DOHH2 (cell line): ENCODE measurements around the gene CACNA1A.

ENCODE experiments used
- H3F3A ChIP-seq: fragments of 200-600 bp; sonication (generic), shearing (Covaris generic); 2 replicates; pipeline ENCODE4 v1.6.0; 2016; ENCODE audit warnings: antibody characterized with exemption, mild to moderate bottlenecking; ENCODE audit not compliant: control insufficient read depth, insufficient read depth
- H3K27ac ChIP-seq: fragments of 200-600 bp; sonication (generic); 2 replicates; pipeline ENCODE4 v1.5.1; 2014; ENCODE audit warnings: low read depth, mild to moderate bottlenecking, low read length, moderate library complexity
- H3K27me3 ChIP-seq: fragments of 200-600 bp; sonication (generic); 2 replicates; pipeline ENCODE4 v1.6.1; 2014; ENCODE audit warnings: mild to moderate bottlenecking, low read length, mixed read lengths; ENCODE audit not compliant: control insufficient read depth
- H3K36me3 ChIP-seq: fragments of 200-600 bp; sonication (generic); 2 replicates; pipeline ENCODE4 v1.6.1; 2014; ENCODE audit warnings: mild to moderate bottlenecking, low read length, moderate library complexity, mixed read lengths; ENCODE audit not compliant: control insufficient read depth
- H3K4me1 ChIP-seq: fragments of 200-600 bp; sonication (generic); 2 replicates; pipeline ENCODE4 v1.6.1; 2014; ENCODE audit warnings: mild to moderate bottlenecking, low read length, mixed read lengths; ENCODE audit not compliant: control insufficient read depth
- H3K4me2 ChIP-seq: fragments of 200-600 bp; sonication (generic); 2 replicates; pipeline ENCODE4 v1.6.0; 2014; ENCODE audit warnings: mild to moderate bottlenecking, low read length, moderate library complexity
- H3K4me3 ChIP-seq: fragments of 200-600 bp; sonication (generic); 2 replicates; pipeline ENCODE4 v1.5.1; 2014; ENCODE audit warnings: mild to moderate bottlenecking, low read length, mixed read lengths
- H3K79me2 ChIP-seq: fragments of 200-600 bp; sonication (generic); 2 replicates; pipeline ENCODE4 v1.6.1; 2014; ENCODE audit warnings: mild to moderate bottlenecking, low read length, mixed read lengths; ENCODE audit not compliant: control insufficient read depth
- H3K9me2 ChIP-seq: fragments of 200-600 bp; sonication (generic); replicated peaks from 2 replicates; pipeline ENCODE4 v1.6.1; 2014; ENCODE audit warnings: mild to moderate bottlenecking, low read length, mixed read lengths; ENCODE audit not compliant: control insufficient read depth
- H3K9me3 ChIP-seq: fragments of 200-600 bp; sonication (generic); 2 replicates; pipeline ENCODE4 v1.6.1; 2014; ENCODE audit warnings: antibody characterized with exemption, low read length, mixed read lengths; ENCODE audit not compliant: control insufficient read depth, insufficient read depth
- H4K20me1 ChIP-seq: fragments of 200-600 bp; sonication (generic); 2 replicates; pipeline ENCODE4 v1.6.0; 2014; ENCODE audit warnings: low read depth, mild to moderate bottlenecking, antibody characterized with exemption, low read length, moderate library complexity; ENCODE audit not compliant: control insufficient read depth, insufficient read depth
- EZH2phosphoT487 ChIP-seq: fragments of 200-600 bp; sonication (generic); IDR thresholded peaks from 2 replicates; pipeline ENCODE4 v1.6.1; 2017; ENCODE audit warnings: borderline replicate concordance, mild to moderate bottlenecking, antibody characterized with exemption, low read length, moderate library complexity, mixed read lengths
- TF ChIP-seq, protein P1 (sequence below): fragments of 200-600 bp; sonication (generic); IDR thresholded peaks from one replicate; pipeline ENCODE4 v1.5.1; 2014; ENCODE audit warnings: antibody characterized with exemption, mild to moderate bottlenecking, low read depth, low read length; ENCODE audit not compliant: poor library complexity, severe bottlenecking

Gene CACNA1A

DNA sequence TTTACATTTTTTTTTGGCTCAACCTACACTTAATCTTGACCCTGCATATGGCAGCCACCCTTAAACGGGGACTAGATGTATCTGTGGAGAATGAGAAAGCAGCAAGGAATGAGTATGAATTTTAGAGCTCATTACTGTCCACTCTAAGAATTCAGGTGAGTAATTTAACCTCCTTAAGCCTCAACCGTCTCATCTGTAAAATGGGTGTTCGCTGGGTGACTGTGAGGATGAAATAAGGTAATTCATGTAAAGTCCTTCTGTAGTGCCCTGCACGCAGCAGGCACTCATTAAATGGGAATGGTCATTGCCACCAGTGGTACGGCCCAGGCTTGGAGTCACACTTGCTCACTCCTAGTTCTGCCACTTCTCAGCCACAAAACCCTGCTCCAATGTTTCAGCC, 135.3 kb downstream of the CACNA1A start:
- Histone ChIP-seq H4K20me1 (no peaks in the 10 kb centered on the region), H3K4me1 (no peaks in the 10 kb centered on the region), H3K9me2 (no peaks in the 10 kb centered on the region), H3K79me2 (no peaks in the 10 kb centered on the region), H3K9me3 (no peaks in the 10 kb centered on the region), H3F3A (no peaks in the 10 kb centered on the region), H3K4me2 (no peak overlapping the region), H3K27ac (no peak overlapping the region), H3K27me3 (no peaks in the 10 kb centered on the region), H3K4me3 (no peak overlapping the region), H3K36me3 (no peaks in the 10 kb centered on the region)
- TF ChIP-seq, protein P1, sequence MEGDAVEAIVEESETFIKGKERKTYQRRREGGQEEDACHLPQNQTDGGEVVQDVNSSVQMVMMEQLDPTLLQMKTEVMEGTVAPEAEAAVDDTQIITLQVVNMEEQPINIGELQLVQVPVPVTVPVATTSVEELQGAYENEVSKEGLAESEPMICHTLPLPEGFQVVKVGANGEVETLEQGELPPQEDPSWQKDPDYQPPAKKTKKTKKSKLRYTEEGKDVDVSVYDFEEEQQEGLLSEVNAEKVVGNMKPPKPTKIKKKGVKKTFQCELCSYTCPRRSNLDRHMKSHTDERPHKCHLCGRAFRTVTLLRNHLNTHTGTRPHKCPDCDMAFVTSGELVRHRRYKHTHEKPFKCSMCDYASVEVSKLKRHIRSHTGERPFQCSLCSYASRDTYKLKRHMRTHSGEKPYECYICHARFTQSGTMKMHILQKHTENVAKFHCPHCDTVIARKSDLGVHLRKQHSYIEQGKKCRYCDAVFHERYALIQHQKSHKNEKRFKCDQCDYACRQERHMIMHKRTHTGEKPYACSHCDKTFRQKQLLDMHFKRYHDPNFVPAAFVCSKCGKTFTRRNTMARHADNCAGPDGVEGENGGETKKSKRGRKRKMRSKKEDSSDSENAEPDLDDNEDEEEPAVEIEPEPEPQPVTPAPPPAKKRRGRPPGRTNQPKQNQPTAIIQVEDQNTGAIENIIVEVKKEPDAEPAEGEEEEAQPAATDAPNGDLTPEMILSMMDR: no peak
- no peak for TF ChIP-seq EZH2phosphoT487

DNA sequence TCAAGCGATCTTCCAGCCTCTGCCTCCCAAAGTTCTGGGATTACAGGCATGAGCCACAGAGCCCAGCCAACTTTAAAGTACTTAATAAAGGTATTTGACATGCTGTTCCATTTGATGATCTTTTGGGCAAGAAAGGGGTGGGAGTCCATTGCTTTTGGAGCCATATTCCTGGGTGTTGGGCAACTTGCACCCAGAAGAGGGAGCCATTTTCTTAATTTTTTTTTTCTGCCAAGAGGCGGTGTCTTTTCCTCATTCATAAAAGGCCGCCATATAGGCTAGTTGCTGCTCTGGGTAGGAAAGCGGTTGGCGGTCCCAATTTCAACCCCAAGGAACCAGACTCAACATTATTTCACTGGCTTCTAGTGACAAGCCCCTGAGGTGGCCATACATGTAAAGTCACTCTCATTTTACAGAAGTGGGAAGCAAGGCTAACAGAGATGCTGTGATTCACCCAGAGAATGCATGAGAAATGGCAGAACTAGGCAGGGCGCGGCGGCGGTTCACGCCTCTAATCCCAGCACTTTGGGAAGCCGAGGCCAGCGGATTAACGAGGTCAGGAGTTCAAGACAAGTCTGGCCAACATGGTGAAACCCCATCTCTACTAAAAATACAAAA, 139.6 kb downstream of the CACNA1A start:
- TF ChIP-seq EZH2phosphoT487: no peak
- TF ChIP-seq, protein P1: peak; percentile 46
- Histone ChIP-seq H3K27ac (no peak overlapping the region), H3K9me3 (no peaks in the 10 kb centered on the region), H3F3A (no peaks in the 10 kb centered on the region), H3K4me2 (no peak overlapping the region), H3K27me3 (no peaks in the 10 kb centered on the region), H3K9me2 (no peaks in the 10 kb centered on the region), H3K79me2 (no peaks in the 10 kb centered on the region), H4K20me1 (no peaks in the 10 kb centered on the region), H3K36me3 (no peaks in the 10 kb centered on the region), H3K4me1 (no peaks in the 10 kb centered on the region), H3K4me3 (no peak overlapping the region)

DNA sequence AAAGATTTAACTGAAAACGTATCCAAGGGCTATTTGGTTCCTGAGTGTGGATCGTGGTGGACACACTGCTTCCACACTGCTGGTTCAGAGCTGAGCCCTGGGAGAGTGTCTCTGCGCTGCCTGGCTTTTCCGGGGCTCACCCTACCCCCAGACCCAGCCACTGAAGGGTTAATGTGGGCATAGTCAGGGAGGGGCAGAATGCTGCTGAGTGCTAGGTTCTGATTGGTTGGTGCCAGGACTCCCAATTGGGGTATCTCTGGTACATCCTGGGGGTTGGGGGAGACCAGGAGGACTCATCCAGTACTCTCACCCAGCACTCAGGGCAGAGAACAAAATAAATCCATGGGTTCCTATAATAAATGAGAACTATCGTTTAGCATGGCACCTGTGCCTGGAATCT, 142.3 kb downstream of the CACNA1A start:
- no peaks in the 10 kb centered on the region for H3K36me3 ChIP-seq
- TF ChIP-seq EZH2phosphoT487: no peak
- TF ChIP-seq, protein P1: no peak

More for the DNA sequence above, 142.3 kb downstream of the CACNA1A start:
- Histone ChIP-seq H3K79me2 (no peaks in the 10 kb centered on the region), H3K4me1 (no peaks in the 10 kb centered on the region), H3K4me3 (no peak overlapping the region), H3K9me3 (no peaks in the 10 kb centered on the region), H3F3A (no peaks in the 10 kb centered on the region), H3K4me2 (no peak overlapping the region), H3K27me3 (no peaks in the 10 kb centered on the region), H3K9me2 (no peaks in the 10 kb centered on the region), H3K27ac (no peak overlapping the region), H4K20me1 (no peaks in the 10 kb centered on the region)
